WTC11 (cell line): ENCODE results near the gene SKAP2. TPM values are rescaled to one million over a fixed set of nuclear protein-coding genes. Genes with fewer than 3 reads are reported as not detected.

Experiments used
- ATAC-seq: fragments of 200-7000 bp; cut with Tn5 transposase; 2 replicates; pipeline ENCODE4 v1.10.0; 2021; ENCODE audit warnings: mild to moderate bottlenecking, moderate library complexity
- CTCF ChIA-PET: fragments of 300-600 bp; sonication (Branson Sonifier 250); formaldehyde crosslinking; loops from one replicate; lab custom pipeline; 2021; ENCODE audit warnings: antibody characterized with exemption; lab: Charles Lee
- POLR2A ChIA-PET: fragments of 350-600 bp; sonication (Branson Sonifier 250); formaldehyde crosslinking; loops from one replicate; lab custom pipeline; 2021; ENCODE audit warnings: antibody characterized with exemption; lab: Charles Lee
- DNase-seq: peaks from one replicate; pipeline ENCODE4 v3.0.0; 2021; ENCODE audit warnings: low spot score
- H3K27ac Mint-ChIP-seq: 2 replicates; pipeline ENCODE4 v1.8.0; 2021; ENCODE audit warnings: mixed read lengths
- H3K27me3 Mint-ChIP-seq: 2 replicates; pipeline ENCODE4 v1.8.0; 2021; ENCODE audit warnings: low read depth, mild to moderate bottlenecking, moderate library complexity, mixed read lengths
- H3K36me3 Mint-ChIP-seq: 2 replicates; pipeline ENCODE4 v1.8.0; 2021; ENCODE audit warnings: mixed read lengths
- H3K4me1 Mint-ChIP-seq: 2 replicates; pipeline ENCODE4 v1.8.0; 2022; ENCODE audit warnings: mixed read lengths
- H3K4me3 Mint-ChIP-seq: 2 replicates; pipeline ENCODE4 v1.8.0; 2021; ENCODE audit warnings: mild to moderate bottlenecking, moderate library complexity, mixed read lengths
- H3K9me3 Mint-ChIP-seq: 2 replicates; pipeline ENCODE4 v1.8.0; 2021; ENCODE audit warnings: mixed read lengths
- ATF3 ChIP-seq: sonication (generic); formaldehyde crosslinking; conservative IDR thresholded peaks from 2 replicates; pipeline ENCODE4 v1.8.1; 2022; ENCODE audit warnings: mild to moderate bottlenecking, missing genetic modification reagents
- ATF6 ChIP-seq: sonication (generic); formaldehyde crosslinking; IDR thresholded peaks from 2 replicates; pipeline ENCODE4 v1.8.1; 2023; ENCODE audit warnings: mild to moderate bottlenecking, missing genetic modification reagents
- CREM ChIP-seq: sonication (generic); formaldehyde crosslinking; IDR thresholded peaks from 2 replicates; pipeline ENCODE4 v1.8.1; 2022; ENCODE audit warnings: mild to moderate bottlenecking, missing genetic modification reagents, moderate library complexity
- ETV6 ChIP-seq: sonication (generic); formaldehyde crosslinking; IDR thresholded peaks from 2 replicates; pipeline ENCODE4 v1.8.1; 2022; ENCODE audit warnings: mild to moderate bottlenecking, missing genetic modification reagents
- IRF1 ChIP-seq: sonication (generic); formaldehyde crosslinking; IDR thresholded peaks from 2 replicates; pipeline ENCODE4 v1.8.0; 2023; ENCODE audit warnings: missing genetic modification reagents
- KAT7 ChIP-seq: sonication (generic); formaldehyde crosslinking; IDR thresholded peaks from 2 replicates; pipeline ENCODE4 v1.8.1; 2023; ENCODE audit warnings: missing genetic modification reagents, mild to moderate bottlenecking, borderline replicate concordance
- NFYB ChIP-seq: sonication (generic); formaldehyde crosslinking; conservative IDR thresholded peaks from 2 replicates; pipeline ENCODE4 v1.8.0; 2022; ENCODE audit warnings: low read depth, missing genetic modification reagents
- PRDM15 ChIP-seq: sonication (generic); formaldehyde crosslinking; IDR thresholded peaks from 2 replicates; pipeline ENCODE4 v1.8.0; 2022; ENCODE audit warnings: missing genetic modification reagents
- SMAD4 ChIP-seq: sonication (generic); formaldehyde crosslinking; IDR thresholded peaks from 2 replicates; pipeline ENCODE4 v1.8.0; 2022; ENCODE audit warnings: mild to moderate bottlenecking, missing genetic modification reagents
- SP1 ChIP-seq: sonication (generic); formaldehyde crosslinking; conservative IDR thresholded peaks from 2 replicates; pipeline ENCODE4 v1.8.1; 2022; ENCODE audit warnings: missing genetic modification reagents
- ZBTB21 ChIP-seq: sonication (generic); formaldehyde crosslinking; IDR thresholded peaks from 2 replicates; pipeline ENCODE4 v1.8.1; 2023; ENCODE audit warnings: mild to moderate bottlenecking, missing genetic modification reagents, borderline replicate concordance
- ZNF138 ChIP-seq: sonication (generic); formaldehyde crosslinking; conservative IDR thresholded peaks from 2 replicates; pipeline ENCODE4 v1.8.1; 2022; ENCODE audit warnings: mild to moderate bottlenecking, moderate library complexity, missing genetic modification reagents
- ZNF317 ChIP-seq: sonication (generic); formaldehyde crosslinking; IDR thresholded peaks from 2 replicates; pipeline ENCODE4 v1.8.1; 2023; ENCODE audit warnings: low read depth, mild to moderate bottlenecking, moderate library complexity, missing genetic modification reagents, borderline replicate concordance
- ZNF396 ChIP-seq: fragments of 250-450 bp; sonication (Bioruptor Pico); IDR thresholded peaks from 2 replicates; pipeline ENCODE4 v1.8.0; 2021; ENCODE audit warnings: mild to moderate bottlenecking, moderate library complexity, borderline replicate concordance
- ZNF425 ChIP-seq: fragments of 250-450 bp; sonication (Bioruptor Pico); conservative IDR thresholded peaks from 2 replicates; pipeline ENCODE4 v1.9.0; 2021; ENCODE audit warnings: mild to moderate bottlenecking
- ZNF532 ChIP-seq: fragments of 250-450 bp; sonication (Bioruptor Pico); IDR thresholded peaks from 2 replicates; pipeline ENCODE4 v1.9.0; 2021; ENCODE audit warnings: mild to moderate bottlenecking, borderline replicate concordance
- ZSCAN18 ChIP-seq: fragments of 250-450 bp; sonication (Bioruptor Pico); IDR thresholded peaks from 2 replicates; pipeline ENCODE4 v2.1.2; 2022; ENCODE audit warnings: mild to moderate bottlenecking, moderate library complexity
- total RNA-seq: library from RNA; stranded (reverse); gene quantifications from 3 replicates; pipeline ENCODE4 v1.2.3, GENCODE V29; 2021

SKAP2 gene
- total RNA-seq, 1 experiment from 2014 or later = 2.5 TPM

GRCh38 chr7:26648554-26648953, 215.8 kb downstream of the SKAP2 start:
- Mint-ChIP-seq H3K27me3 (no peaks in the 10 kb centered on the region), H3K4me1 (peaks cover 11% of the 10 kb centered on the region), H3K36me3 (no peaks in the 10 kb centered on the region), H3K9me3 (no peaks in the 10 kb centered on the region), H3K27ac (no peak overlapping the region), H3K4me3 (no peak overlapping the region)
- POLR2A ChIA-PET = no interaction called here
- CTCF ChIA-PET = no interaction called here
- ATAC-seq = no peak
- TF ChIP-seq ZNF425 (no peak), ZNF532 (CRISPR knock-in tag) (no peak), ZNF317 (no peak), ETV6 (CRISPR knock-in tag) (no peak), CREM (CRISPR knock-in tag) (no peak), SMAD4 (no peak), SP1 (CRISPR knock-in tag) (no peak), ZNF138 (no peak), ATF3 (CRISPR knock-in tag) (no peak), IRF1 (CRISPR knock-in tag) (no peak), PRDM15 (no peak), KAT7 (CRISPR knock-in tag) (no peak)
- no peak for DNase-seq

- H3K27ac Mint-ChIP-seq = no peak overlapping the region
- TF ChIP-seq ZBTB21 = no peak
- TF ChIP-seq ZNF396 (CRISPR knock-in tag) = no peak
- no peak for TF ChIP-seq NFYB (CRISPR knock-in tag)
- no peak for TF ChIP-seq ATF6 (CRISPR knock-in tag)
- no peak for TF ChIP-seq ZSCAN18 (CRISPR knock-in tag)
- DNase-seq (no peak), ATAC-seq (no peak)
- H3K9me3 Mint-ChIP-seq = no peaks in the 10 kb centered on the region
- H3K27me3 Mint-ChIP-seq = no peaks in the 10 kb centered on the region
- no peaks in the 10 kb centered on the region for H3K36me3 Mint-ChIP-seq
- H3K4me1 Mint-ChIP-seq = 0 out of 2 replicates have a peak, but pooled peaks cover 2% of the 10 kb centered on the region
- ChIA-PET CTCF (no interaction called here), POLR2A (no interaction called here)
- no peak overlapping the region for H3K4me3 Mint-ChIP-seq
Measured at GRCh38 chr7:26646336-26647048, 217.9 kb downstream of the SKAP2 start.
